ENCODE measurements around the gene USF2. TPM values are rescaled to one million over a fixed set of nuclear protein-coding genes. Genes with fewer than 3 reads are reported as not detected.

USF2 gene
- total RNA-seq, 2 donors from 2014 or later = 90.4 to 143 TPM

GRCh38 chr19:35309481-35310279 lies 40.9 kb downstream of the USF2 start:
- DNase-seq (ENCODE audit: low spot score) = no peak
- no peak overlapping the region for H3K27ac ChIP-seq
- H3K4me3 ChIP-seq = no peak overlapping the region
- no peak for TF ChIP-seq CTCF (IDR thresholded peaks at IDR 0.05)
- H3K27me3 ChIP-seq (replicated peaks; ENCODE audit: insufficient read depth) = no peaks in the 10 kb centered on the region
- H3K9me3 ChIP-seq = no peaks in the 10 kb centered on the region
- H3K36me3 ChIP-seq = no peaks in the 10 kb centered on the region
- no peaks in the 10 kb centered on the region for H3K4me1 ChIP-seq (ENCODE audit: control insufficient read depth in 1 of 2, low read depth in 2 of 2)
- no peak for ATAC-seq (ENCODE audit: insufficient number of reproducible peaks, low FRiP score, low read depth)

DNA sequence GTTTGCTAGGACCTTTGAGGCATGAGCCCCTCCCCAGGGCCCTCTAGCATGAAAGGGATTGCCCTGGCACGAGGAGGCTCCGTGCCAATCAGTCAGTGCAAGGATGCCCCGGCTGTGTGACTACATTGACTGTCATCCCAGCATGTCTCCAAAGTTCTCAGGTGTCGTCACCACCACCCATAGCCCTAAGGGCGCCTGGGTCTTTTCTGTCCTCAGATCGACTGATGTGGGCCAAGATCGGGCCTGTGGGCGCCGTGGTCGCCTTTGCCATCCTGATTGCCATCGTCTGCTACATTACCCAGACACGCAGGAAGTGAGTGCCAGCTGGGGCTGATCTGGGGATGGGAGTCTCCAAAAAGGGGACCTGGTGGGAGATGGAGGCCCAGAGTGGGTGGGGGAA lies 41.6 kb downstream of the USF2 start:
- DNase-seq (ENCODE audit: low spot score) = no peak
- ATAC-seq (ENCODE audit: insufficient number of reproducible peaks, low FRiP score, low read depth) = no peak
- no peaks in the 10 kb centered on the region for H3K4me1 ChIP-seq (ENCODE audit: control insufficient read depth in 1 of 2, low read depth in 2 of 2)
- no peaks in the 10 kb centered on the region for H3K36me3 ChIP-seq
- TF ChIP-seq CTCF (IDR thresholded peaks at IDR 0.05) = no peak
- no peaks in the 10 kb centered on the region for H3K27me3 ChIP-seq (replicated peaks; ENCODE audit: insufficient read depth)
- no peaks in the 10 kb centered on the region for H3K9me3 ChIP-seq
- H3K27ac ChIP-seq = no peak overlapping the region
- no peak overlapping the region for H3K4me3 ChIP-seq

- Histone ChIP-seq H3K36me3 (no peaks in the 10 kb centered on the region), H3K9me3 (no peaks in the 10 kb centered on the region), H3K27me3 (replicated peaks; ENCODE audit: insufficient read depth) (no peaks in the 10 kb centered on the region), H3K4me1 (ENCODE audit: control insufficient read depth in 1 of 2, low read depth in 2 of 2) (no peaks in the 10 kb centered on the region), H3K27ac (no peak overlapping the region), H3K4me3 (no peak overlapping the region)
- no peak for TF ChIP-seq CTCF (IDR thresholded peaks at IDR 0.05)
- no peak for DNase-seq (ENCODE audit: low spot score)
- ATAC-seq (ENCODE audit: insufficient number of reproducible peaks, low FRiP score, low read depth) = no peak
Observed at GRCh38 chr19:35310811-35311465, 42.2 kb downstream of the USF2 start.

GRCh38 chr19:35311901-35312665 lies 43.3 kb downstream of the USF2 start:
- no peaks in the 10 kb centered on the region for H3K27me3 ChIP-seq (replicated peaks; ENCODE audit: insufficient read depth)
- ATAC-seq (ENCODE audit: insufficient number of reproducible peaks, low FRiP score, low read depth) = no peak
- H3K36me3 ChIP-seq = no peaks in the 10 kb centered on the region
- no peak for TF ChIP-seq CTCF (IDR thresholded peaks at IDR 0.05)
- no peak for DNase-seq (ENCODE audit: low spot score)
- H3K9me3 ChIP-seq = no peaks in the 10 kb centered on the region
- no peaks in the 10 kb centered on the region for H3K4me1 ChIP-seq (ENCODE audit: control insufficient read depth in 1 of 2, low read depth in 2 of 2)
- no peak overlapping the region for H3K4me3 ChIP-seq
- no peak overlapping the region for H3K27ac ChIP-seq

- Histone ChIP-seq H3K27ac (no peak overlapping the region), H3K27me3 (replicated peaks; ENCODE audit: insufficient read depth) (no peaks in the 10 kb centered on the region)
Observed at GRCh38 chr19:35313587-35313986, 44.8 kb downstream of the USF2 start.

More at GRCh38 chr19:35313587-35313986, 44.8 kb downstream of the USF2 start:
- Histone ChIP-seq H3K4me3 (no peak overlapping the region), H3K36me3 (no peaks in the 10 kb centered on the region), H3K9me3 (no peaks in the 10 kb centered on the region), H3K4me1 (ENCODE audit: control insufficient read depth in 1 of 2, low read depth in 2 of 2) (no peaks in the 10 kb centered on the region)
- no peak for TF ChIP-seq CTCF (IDR thresholded peaks at IDR 0.05)
- no peak for DNase-seq (ENCODE audit: low spot score)
- no peak for ATAC-seq (ENCODE audit: insufficient number of reproducible peaks, low FRiP score, low read depth)

All from thoracic aorta (tissue), 2 donors.